ENCODE measurements around the gene MAGEA10. TPM values are rescaled to one million over a fixed set of nuclear protein-coding genes. Genes with fewer than 3 reads are reported as not detected.

Gene MAGEA10
- total RNA-seq, 1 experiment from 2014 or later = not detected

- Histone ChIP-seq H3K4me1 (replicated peaks; ENCODE audit: insufficient read depth) (no peaks in the 10 kb centered on the region), H3K9me2 (ENCODE audit: insufficient read depth) (no peaks in the 10 kb centered on the region), H3K36me3 (ENCODE audit: low read depth) (no peaks in the 10 kb centered on the region), H3F3A (ENCODE audit: insufficient read depth, low read depth) (no peaks in the 10 kb centered on the region), H3K4me2 (no peak overlapping the region), H4K20me1 (ENCODE audit: insufficient read depth) (no peaks in the 10 kb centered on the region), H3K27me3 (ENCODE audit: insufficient read depth, low read depth) (no peaks in the 10 kb centered on the region), H3K79me2 (ENCODE audit: low read depth) (no peaks in the 10 kb centered on the region), H3K9me3 (ENCODE audit: insufficient read depth, low read depth) (no peaks in the 10 kb centered on the region; the same call in 1 of the 2 replicates), H3K27ac (no peak overlapping the region), H3K4me3 (no peak overlapping the region), H2AFZ (no peak overlapping the region)
- ChIA-PET POLR2A (ENCODE audit: unreplicated experiment) (no interaction called here), CTCF (no interaction called here)
- no peak for TF ChIP-seq EZH2 (IDR thresholded peaks at IDR 0.05; ENCODE audit: low read depth)
- TF ChIP-seq, protein P1, sequence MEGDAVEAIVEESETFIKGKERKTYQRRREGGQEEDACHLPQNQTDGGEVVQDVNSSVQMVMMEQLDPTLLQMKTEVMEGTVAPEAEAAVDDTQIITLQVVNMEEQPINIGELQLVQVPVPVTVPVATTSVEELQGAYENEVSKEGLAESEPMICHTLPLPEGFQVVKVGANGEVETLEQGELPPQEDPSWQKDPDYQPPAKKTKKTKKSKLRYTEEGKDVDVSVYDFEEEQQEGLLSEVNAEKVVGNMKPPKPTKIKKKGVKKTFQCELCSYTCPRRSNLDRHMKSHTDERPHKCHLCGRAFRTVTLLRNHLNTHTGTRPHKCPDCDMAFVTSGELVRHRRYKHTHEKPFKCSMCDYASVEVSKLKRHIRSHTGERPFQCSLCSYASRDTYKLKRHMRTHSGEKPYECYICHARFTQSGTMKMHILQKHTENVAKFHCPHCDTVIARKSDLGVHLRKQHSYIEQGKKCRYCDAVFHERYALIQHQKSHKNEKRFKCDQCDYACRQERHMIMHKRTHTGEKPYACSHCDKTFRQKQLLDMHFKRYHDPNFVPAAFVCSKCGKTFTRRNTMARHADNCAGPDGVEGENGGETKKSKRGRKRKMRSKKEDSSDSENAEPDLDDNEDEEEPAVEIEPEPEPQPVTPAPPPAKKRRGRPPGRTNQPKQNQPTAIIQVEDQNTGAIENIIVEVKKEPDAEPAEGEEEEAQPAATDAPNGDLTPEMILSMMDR (conservative IDR thresholded peaks at IDR 0.05) = no peak
- intact Hi-C loops (cut with micrococcal nuclease; ENCODE audit: unreplicated experiment) = no loop called here
- no peak for DNase-seq
- no TSS peak for BruUV-seq (replicated peaks)
Observed at GRCh38 chrX:152170621-152171020, 32.2 kb upstream of the MAGEA10 start.

- Histone ChIP-seq H4K20me1 (ENCODE audit: insufficient read depth) (no peaks in the 10 kb centered on the region), H3K9me2 (ENCODE audit: insufficient read depth) (no peaks in the 10 kb centered on the region), H2AFZ (no peak overlapping the region), H3K36me3 (ENCODE audit: low read depth) (no peaks in the 10 kb centered on the region), H3K27ac (no peak overlapping the region), H3F3A (ENCODE audit: insufficient read depth, low read depth) (no peaks in the 10 kb centered on the region), H3K27me3 (ENCODE audit: insufficient read depth, low read depth) (no peaks in the 10 kb centered on the region), H3K4me1 (replicated peaks; ENCODE audit: insufficient read depth) (no peaks in the 10 kb centered on the region), H3K4me2 (no peak overlapping the region), H3K4me3 (no peak overlapping the region), H3K79me2 (ENCODE audit: low read depth) (no peaks in the 10 kb centered on the region), H3K9me3 (ENCODE audit: insufficient read depth, low read depth) (no peaks in the 10 kb centered on the region; the same call in 1 of the 2 replicates)
- ChIA-PET POLR2A (ENCODE audit: unreplicated experiment) (no interaction called here), CTCF (no interaction called here)
- TF ChIP-seq, protein P1 (conservative IDR thresholded peaks at IDR 0.05) = no peak
- TF ChIP-seq EZH2 (IDR thresholded peaks at IDR 0.05; ENCODE audit: low read depth) = no peak
- BruUV-seq (replicated peaks) = no TSS peak
- intact Hi-C loops (cut with micrococcal nuclease; ENCODE audit: unreplicated experiment) = no loop called here
- DNase-seq = no peak
Observed at GRCh38 chrX:152165033-152165743, 26.8 kb upstream of the MAGEA10 start.

GRCh38 chrX:152157042-152157441 is 18.7 kb upstream of the MAGEA10 start:
- H3K36me3 ChIP-seq (ENCODE audit: low read depth) = no peaks in the 10 kb centered on the region
- POLR2A ChIA-PET (ENCODE audit: unreplicated experiment) = no interaction called here
- BruUV-seq (replicated peaks) = no TSS peak
- CTCF ChIA-PET = no interaction called here
- peaks cover 9% of the 10 kb centered on the region for H3K4me1 ChIP-seq (replicated peaks; ENCODE audit: insufficient read depth)
- no peak for DNase-seq
- TF ChIP-seq EZH2 (IDR thresholded peaks at IDR 0.05; ENCODE audit: low read depth) = no peak
- TF ChIP-seq, protein P1 (conservative IDR thresholded peaks at IDR 0.05) = no peak
- H2AFZ ChIP-seq = no peak overlapping the region
- no peaks in the 10 kb centered on the region for H4K20me1 ChIP-seq (ENCODE audit: insufficient read depth)
- no peaks in the 10 kb centered on the region for H3K9me2 ChIP-seq (ENCODE audit: insufficient read depth)
- no peaks in the 10 kb centered on the region for H3K79me2 ChIP-seq (ENCODE audit: low read depth)
- H3K9me3 ChIP-seq (ENCODE audit: insufficient read depth, low read depth) = no peaks in the 10 kb centered on the region
- no peak overlapping the region for H3K4me2 ChIP-seq
- no peaks in the 10 kb centered on the region for H3F3A ChIP-seq (ENCODE audit: insufficient read depth, low read depth)
- no peak overlapping the region for H3K4me3 ChIP-seq
- intact Hi-C loops (cut with micrococcal nuclease; ENCODE audit: unreplicated experiment) = no loop called here
- no peak overlapping the region for H3K27ac ChIP-seq
- no peaks in the 10 kb centered on the region for H3K27me3 ChIP-seq (ENCODE audit: insufficient read depth, low read depth)
